Measurements from ENCODE around the gene AGPS. TPM values are rescaled to one million over a fixed set of nuclear protein-coding genes. Genes with fewer than 3 reads are reported as not detected.
"Not testable (repeated sequence)": the region's sequence is repeated elsewhere in the genome, so short reads cannot be mapped to it uniquely, and the experiment has no call there.

Gene AGPS
- total and polyA plus RNA-seq, 7 donors: 13.1 to 37.5 (median 22.0) TPM

DNA sequence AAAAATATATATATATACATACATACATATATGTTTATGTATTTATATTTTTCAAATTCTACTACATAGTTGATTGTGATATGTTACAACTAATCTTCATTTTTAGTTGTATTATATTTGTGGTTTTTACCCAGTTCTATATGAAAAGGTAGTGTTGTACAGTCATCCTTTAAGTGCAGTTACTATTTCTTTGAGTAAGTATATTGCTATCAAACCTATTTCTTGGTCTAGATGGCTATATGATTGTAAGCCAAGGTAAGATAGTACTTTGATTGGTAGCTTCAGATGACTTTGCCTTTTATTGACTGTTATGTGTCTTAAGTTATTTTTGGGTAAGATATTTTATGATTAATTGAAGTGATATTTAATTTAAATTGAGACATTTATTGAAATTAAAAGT lies 89.6 kb downstream of the AGPS start:
- H3K9me3 ChIP-seq: no peaks in the 10 kb centered on the region
- H3K4me1 ChIP-seq: no peaks in the 10 kb centered on the region
- TF ChIP-seq, protein P1, sequence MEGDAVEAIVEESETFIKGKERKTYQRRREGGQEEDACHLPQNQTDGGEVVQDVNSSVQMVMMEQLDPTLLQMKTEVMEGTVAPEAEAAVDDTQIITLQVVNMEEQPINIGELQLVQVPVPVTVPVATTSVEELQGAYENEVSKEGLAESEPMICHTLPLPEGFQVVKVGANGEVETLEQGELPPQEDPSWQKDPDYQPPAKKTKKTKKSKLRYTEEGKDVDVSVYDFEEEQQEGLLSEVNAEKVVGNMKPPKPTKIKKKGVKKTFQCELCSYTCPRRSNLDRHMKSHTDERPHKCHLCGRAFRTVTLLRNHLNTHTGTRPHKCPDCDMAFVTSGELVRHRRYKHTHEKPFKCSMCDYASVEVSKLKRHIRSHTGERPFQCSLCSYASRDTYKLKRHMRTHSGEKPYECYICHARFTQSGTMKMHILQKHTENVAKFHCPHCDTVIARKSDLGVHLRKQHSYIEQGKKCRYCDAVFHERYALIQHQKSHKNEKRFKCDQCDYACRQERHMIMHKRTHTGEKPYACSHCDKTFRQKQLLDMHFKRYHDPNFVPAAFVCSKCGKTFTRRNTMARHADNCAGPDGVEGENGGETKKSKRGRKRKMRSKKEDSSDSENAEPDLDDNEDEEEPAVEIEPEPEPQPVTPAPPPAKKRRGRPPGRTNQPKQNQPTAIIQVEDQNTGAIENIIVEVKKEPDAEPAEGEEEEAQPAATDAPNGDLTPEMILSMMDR (IDR thresholded peaks at IDR 0.05): no peak
- TF ChIP-seq POLR2A (IDR thresholded peaks at IDR 0.05) (no peak), POLR2AphosphoS5 (IDR thresholded peaks at IDR 0.05) (no peak), EP300 (IDR thresholded peaks at IDR 0.05) (no peak)
- intact Hi-C loops (cut with DNase I): no loop called here
- H3K4me3 ChIP-seq: no peak overlapping the region
- H3K27me3 ChIP-seq: no peaks in the 10 kb centered on the region
- peaks cover 0 to 10% (median 4%) of the 10 kb centered on the region in 4 donors for H3K36me3 ChIP-seq
- DNase-seq: no peak
- no peak overlapping the region for H3K27ac ChIP-seq

DNA sequence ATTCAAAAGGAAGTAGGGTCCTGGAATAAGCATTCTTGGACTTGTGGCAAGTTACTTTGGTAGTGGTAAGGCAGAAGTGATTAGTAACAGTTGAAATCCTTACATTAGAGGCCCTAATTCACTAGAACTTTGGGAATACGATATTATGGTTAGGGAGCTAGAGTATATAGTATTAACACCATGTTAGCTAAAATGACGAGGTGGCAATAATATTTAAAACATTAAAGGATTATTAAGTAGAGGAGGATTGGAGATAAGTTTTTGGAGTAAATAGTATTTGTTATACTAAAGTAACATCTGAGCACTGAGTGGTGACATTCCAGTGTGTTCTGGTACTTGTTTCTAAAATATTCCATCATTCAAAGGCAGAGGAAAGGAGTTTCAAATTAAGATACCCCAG lies 91.0 kb downstream of the AGPS start:
- no peak for DNase-seq
- Histone ChIP-seq H3K4me1 (no peaks in the 10 kb centered on the region), H3K9me3 (no peaks in the 10 kb centered on the region), H3K4me3 (no peak overlapping the region), H3K27me3 (no peaks in the 10 kb centered on the region), H3K27ac (no peak overlapping the region), H3K36me3 (peaks cover 0 to 10% (median 4%) of the 10 kb centered on the region in 4 donors)
- WGBS, 2 donors: 88 to 93% methylated on average over 2 of the region's 2 CpGs
- intact Hi-C loops (cut with DNase I): no loop called here
- TF ChIP-seq POLR2A (IDR thresholded peaks at IDR 0.05) (no peak), POLR2AphosphoS5 (IDR thresholded peaks at IDR 0.05) (no peak), EP300 (IDR thresholded peaks at IDR 0.05) (no peak)
- TF ChIP-seq, protein P1 (IDR thresholded peaks at IDR 0.05): no peak

DNA sequence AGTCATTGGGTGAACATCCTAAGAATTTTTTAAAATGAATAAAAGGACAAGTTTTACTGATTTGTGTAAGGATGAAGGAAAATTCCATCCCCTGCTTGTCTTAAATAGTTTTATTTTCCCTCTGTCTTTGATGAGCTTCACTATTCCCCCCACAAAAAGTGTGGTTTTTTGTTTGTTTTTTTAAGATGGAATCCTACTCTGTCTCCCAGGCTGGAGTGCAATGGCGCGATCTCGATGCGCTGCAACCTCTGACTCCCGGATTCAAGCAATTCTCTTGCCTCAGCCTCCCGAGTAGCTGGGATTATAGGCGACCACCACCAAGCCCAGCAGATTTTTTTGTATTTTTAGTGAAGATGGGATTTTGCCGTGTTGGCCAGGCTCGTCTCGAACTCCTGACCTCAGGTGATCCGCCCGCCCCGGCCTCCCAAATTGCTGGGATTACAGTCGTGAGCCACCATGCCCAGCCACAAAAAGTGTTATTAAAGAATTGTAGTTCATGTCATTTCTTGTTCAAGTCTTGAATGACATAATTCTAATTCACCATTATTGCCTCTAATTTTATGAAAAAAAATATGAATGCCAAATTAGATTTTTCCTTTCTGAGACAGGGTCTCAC lies 91.7 kb downstream of the AGPS start:
- H3K9me3 ChIP-seq: no peaks in the 10 kb centered on the region
- intact Hi-C loops (cut with DNase I): no loop called here
- TF ChIP-seq EP300 (IDR thresholded peaks at IDR 0.05) (no peak), POLR2A (IDR thresholded peaks at IDR 0.05) (no peak), POLR2AphosphoS5 (IDR thresholded peaks at IDR 0.05) (no peak)
- TF ChIP-seq, protein P1 (IDR thresholded peaks at IDR 0.05): no peak
- no peaks in the 10 kb centered on the region for H3K27me3 ChIP-seq
- no peak overlapping the region for H3K27ac ChIP-seq
- no peaks in the 10 kb centered on the region for H3K4me1 ChIP-seq
- no peak for DNase-seq
- no peak overlapping the region for H3K4me3 ChIP-seq
- 97 to 98% methylated on average over 14 of the region's 14 CpGs for WGBS, 2 donors
- H3K36me3 ChIP-seq: peaks cover 0 to 10% (median 4%) of the 10 kb centered on the region in 4 donors

DNA sequence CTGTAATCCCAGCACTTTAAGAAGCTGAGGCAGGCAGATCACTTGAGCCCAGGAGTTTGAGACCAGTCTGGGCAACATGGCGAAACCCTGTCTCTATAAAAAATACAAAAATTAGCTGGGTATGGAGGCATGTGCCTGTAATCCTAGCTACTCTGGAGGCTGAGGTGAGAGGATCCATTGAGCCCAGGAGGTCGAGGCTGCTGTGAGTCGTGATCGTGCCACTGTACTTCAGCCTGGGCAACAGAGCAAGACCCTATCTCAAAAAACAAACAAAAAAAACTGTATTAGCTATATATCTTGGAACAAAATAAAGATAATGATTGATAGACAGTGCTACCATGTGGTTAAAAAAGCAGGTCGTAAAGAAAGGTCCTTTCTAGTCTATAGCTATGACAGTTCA lies 93.1 kb downstream of the AGPS start:
- H3K27ac ChIP-seq; H3K27me3 ChIP-seq; H3K4me3 ChIP-seq; H3K36me3 ChIP-seq; intact Hi-C loops (cut with DNase I); H3K4me1 ChIP-seq; H3K9me3 ChIP-seq; DNase-seq: not testable (repeated sequence)
- WGBS, 2 donors: 95 to 98% methylated on average over 5 of the region's 5 CpGs

DNA sequence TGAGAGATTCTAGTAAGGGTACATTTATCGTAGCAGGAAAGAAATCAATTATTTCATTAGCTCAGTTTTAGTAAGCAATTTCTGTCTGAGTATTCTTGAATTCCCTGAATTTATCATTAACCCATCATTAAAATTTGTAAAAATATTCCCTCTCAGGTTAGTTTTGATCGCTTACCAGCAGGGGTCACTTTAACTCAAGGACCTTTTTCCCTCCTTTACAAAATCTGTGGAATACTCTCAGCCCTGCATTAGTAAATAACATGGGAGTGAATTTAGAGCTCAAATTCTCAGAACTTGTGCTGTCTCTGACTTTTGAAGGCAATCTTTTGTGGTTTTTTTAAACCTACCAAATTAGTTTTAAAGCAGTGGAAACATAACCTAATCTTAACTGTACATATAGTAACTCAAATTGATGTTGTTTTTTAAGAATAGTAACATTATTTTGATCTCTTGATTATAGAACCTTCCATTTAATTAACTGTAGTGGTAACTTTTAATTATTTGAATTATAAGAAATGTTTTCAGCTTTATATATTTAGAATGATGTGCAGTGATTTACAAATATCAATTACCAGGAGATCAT lies 97.2 kb downstream of the AGPS start:
- peaks cover 0 to 11% (median 0%) of the 10 kb centered on the region in 4 donors for H3K36me3 ChIP-seq
- intact Hi-C loops (cut with DNase I): loop anchor here (2.0 to 10.0 kb wide), 3 partner anchors 115 to 265 kb away; no protein-coding TSS in a partner anchor
- TF ChIP-seq POLR2A (IDR thresholded peaks at IDR 0.05): no peak
- TF ChIP-seq, protein P1 (IDR thresholded peaks at IDR 0.05): peak; percentile 31 to 65 (median 54)
- 49 to 59% methylated on average over 2 of the region's 2 CpGs for WGBS, 2 donors
- no peaks in the 10 kb centered on the region for H3K27me3 ChIP-seq
- no peak overlapping the region for H3K27ac ChIP-seq
- no peaks in the 10 kb centered on the region for H3K9me3 ChIP-seq
- no peak for DNase-seq
- no peaks in the 10 kb centered on the region for H3K4me1 ChIP-seq
- no peak overlapping the region for H3K4me3 ChIP-seq
